DMS153 treated with DMSO at 0.1 percent for 48 hours (cell line): ENCODE measurements around the gene SLC10A3.
"Not testable (repeated sequence)": the region's sequence is repeated elsewhere in the genome, so short reads cannot be mapped to it uniquely, and the experiment has no call there.

ENCODE experiments used
- DNase-seq: peaks from one replicate; lab custom pipeline; 2025; ENCODE audit not compliant: unreplicated experiment; lab: John Stamatoyannopoulos, UW

Gene SLC10A3

GRCh38 chrX:154511761-154512160 lies 21.3 kb upstream of the SLC10A3 start:
- DNase-seq, result no peak

- no peak for DNase-seq
These were observed 19.0 kb upstream of the SLC10A3 start for GRCh38 chrX:154509455-154509854.

GRCh38 chrX:154508384-154508745 lies 17.9 kb upstream of the SLC10A3 start:
- DNase-seq, result no peak

GRCh38 chrX:154507673-154508383 lies 17.4 kb upstream of the SLC10A3 start:
- DNase-seq, result no peak

- DNase-seq, result no peak
These were observed 16.3 kb upstream of the SLC10A3 start for GRCh38 chrX:154506483-154507332.

- DNase-seq, result no peak
These were observed 15.3 kb upstream of the SLC10A3 start for GRCh38 chrX:154505734-154506133.

GRCh38 chrX:154502989-154503388 lies 12.6 kb upstream of the SLC10A3 start:
- no peak for DNase-seq

- DNase-seq, result no peak
These were observed 11.7 kb upstream of the SLC10A3 start for GRCh38 chrX:154502098-154502497.

- not testable (repeated sequence) for DNase-seq
These were observed 11.0 kb upstream of the SLC10A3 start for GRCh38 chrX:154501423-154501822.

- not testable (repeated sequence) for DNase-seq
These were observed 6.2 kb upstream of the SLC10A3 start for GRCh38 chrX:154496591-154497137.

- DNase-seq, result no peak
These were observed 5.1 kb upstream of the SLC10A3 start for GRCh38 chrX:154495472-154495922.

GRCh38 chrX:154494715-154495114 lies 4.3 kb upstream of the SLC10A3 start:
- no peak for DNase-seq

- no peak for DNase-seq
These were observed 412 bp downstream of the SLC10A3 start for GRCh38 chrX:154490021-154490413.

GRCh38 chrX:154489182-154489581 lies 1.2 kb downstream of the SLC10A3 start:
- DNase-seq, result no peak

- DNase-seq, result no peak
These were observed 1.9 kb downstream of the SLC10A3 start for GRCh38 chrX:154488336-154489075.

GRCh38 chrX:154487518-154488290 lies 2.7 kb downstream of the SLC10A3 start:
- no peak for DNase-seq

- no peak for DNase-seq
These were observed 3.8 kb downstream of the SLC10A3 start, which contains the start of gene UBL4A for GRCh38 chrX:154486396-154487207. Gene UBL4A, minus strand, starts transcription at chrX:154486615. Its CDS starts 31 bp downstream, at chrX:154486584.

GRCh38 chrX:154486052-154486395 lies 4.4 kb downstream of the SLC10A3 start:
- no peak for DNase-seq

GRCh38 chrX:154485150-154486051 lies 5.0 kb downstream of the SLC10A3 start:
- DNase-seq, result no peak
